Smooth muscle cell of the brain vasculature (primary cell): Measurements from ENCODE around the gene CSMD2.

ENCODE experiments used
- DNase-seq: peaks from one replicate; pipeline ENCODE4 v3.0.0-alpha.2; 2012; ENCODE audit warnings: low read depth, low spot score

The CSMD2 gene

DNA sequence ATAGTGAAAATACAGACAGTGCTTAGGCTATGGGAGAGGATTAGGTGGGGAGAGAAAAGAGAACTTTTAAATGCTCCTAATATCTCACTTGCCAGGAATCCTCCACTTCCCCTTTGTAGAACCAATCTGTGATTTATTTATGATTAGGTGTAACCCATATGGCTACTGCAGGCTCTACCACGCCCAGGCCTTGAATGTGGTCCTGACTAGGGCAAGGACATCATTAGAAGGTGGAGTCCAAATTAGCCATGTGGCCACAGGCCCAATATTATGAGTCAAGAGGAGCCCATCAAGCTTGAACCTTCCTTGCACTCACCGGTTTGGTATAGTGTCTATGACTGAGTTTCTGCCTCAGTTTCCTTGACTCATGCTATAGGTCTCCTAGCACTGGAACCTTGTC lies 159.7 kb downstream of the CSMD2 start:
- no peak for DNase-seq

- no peak for DNase-seq
Measured at GRCh38 chr1:34002810-34003209, 162.2 kb downstream of the CSMD2 start.

DNA sequence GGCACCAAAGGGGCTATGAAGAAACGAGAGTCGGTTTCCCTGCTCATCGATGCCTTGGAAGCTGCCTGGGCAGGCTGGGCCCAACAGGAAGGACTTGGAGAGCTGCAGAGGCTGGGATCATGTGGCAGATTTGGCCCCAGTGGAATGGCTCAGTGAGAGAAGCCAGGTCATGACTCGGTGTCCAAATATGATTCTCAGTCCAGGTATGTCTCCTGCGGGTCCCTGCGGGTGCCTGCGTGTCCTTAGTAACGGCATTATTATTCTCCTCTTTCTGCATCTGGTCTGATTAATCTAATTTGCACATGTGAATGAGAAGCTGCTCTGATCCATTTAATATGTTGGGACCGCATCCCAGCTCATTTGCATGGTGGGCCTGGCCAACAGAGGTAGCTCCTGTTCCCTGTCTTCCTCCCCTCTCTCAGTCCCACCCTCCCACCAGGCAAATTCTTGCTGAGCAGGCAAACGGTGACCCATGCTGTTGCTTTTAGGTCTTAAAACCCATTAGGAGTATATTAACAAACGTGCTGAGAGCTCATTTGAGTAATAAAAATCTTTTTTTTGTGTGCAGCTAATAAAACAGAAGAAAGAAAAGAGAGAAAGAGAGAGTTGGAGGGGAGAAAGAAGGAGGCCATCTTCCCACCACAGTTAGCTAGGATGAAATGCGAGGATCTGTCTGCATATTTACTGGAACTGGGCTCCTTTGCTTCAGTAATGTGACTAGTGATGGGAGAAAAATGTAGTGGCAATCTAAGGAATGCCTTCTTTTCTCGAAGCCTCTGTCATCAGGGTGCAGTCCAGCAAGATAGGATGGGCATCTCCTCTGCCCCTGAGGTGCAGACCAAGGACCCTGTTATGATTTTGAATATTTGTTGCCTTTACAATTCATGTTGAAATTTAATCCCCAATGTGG lies 167.6 kb downstream of the CSMD2 start:
- no peak for DNase-seq

- no peak for DNase-seq
Measured at GRCh38 chr1:33996281-33996680, 168.7 kb downstream of the CSMD2 start.

- no peak for DNase-seq
Measured at GRCh38 chr1:33993301-33993700, 171.7 kb downstream of the CSMD2 start.

DNA sequence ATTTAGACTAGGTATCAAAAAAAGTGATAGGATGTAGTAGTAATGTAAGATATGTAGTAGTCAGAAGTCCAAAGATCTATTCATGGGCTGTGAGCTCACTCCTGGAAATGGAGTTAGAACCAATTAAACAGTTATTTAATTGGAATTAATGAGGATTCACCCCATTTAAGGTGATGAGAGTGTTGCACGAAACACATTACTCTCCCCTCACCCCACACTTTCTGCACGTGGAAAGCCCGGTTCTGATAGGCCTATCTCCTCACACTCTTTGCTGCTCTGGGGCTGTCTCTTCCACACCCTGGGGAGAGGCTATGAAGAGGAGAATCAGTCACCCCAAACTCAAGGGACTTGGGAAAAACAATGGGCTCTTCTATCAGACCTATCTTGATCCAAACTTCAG lies 174.7 kb downstream of the CSMD2 start:
- DNase-seq: no peak

DNA sequence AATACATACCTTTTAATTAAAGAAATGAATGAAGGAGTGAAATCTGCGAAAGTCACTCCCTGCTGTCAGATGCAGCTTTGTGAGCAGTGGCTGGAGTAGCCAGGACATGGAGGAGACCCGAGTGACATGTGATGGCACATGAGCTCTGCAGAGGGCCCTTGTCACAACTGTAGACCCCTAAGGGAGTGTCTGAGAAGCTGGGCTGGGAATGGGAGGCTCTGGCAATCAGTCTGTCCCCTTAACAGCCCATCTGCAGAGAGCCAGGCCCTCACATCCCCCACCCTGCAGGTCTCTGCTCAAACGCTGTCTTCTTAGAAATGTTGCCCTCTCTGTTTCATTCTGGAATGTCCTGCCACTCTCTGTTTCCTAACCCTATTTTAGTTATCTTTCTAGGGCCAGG lies 176.9 kb downstream of the CSMD2 start:
- no peak for DNase-seq

GRCh38 chr1:33986390-33987095 lies 178.5 kb downstream of the CSMD2 start:
- no peak for DNase-seq

DNA sequence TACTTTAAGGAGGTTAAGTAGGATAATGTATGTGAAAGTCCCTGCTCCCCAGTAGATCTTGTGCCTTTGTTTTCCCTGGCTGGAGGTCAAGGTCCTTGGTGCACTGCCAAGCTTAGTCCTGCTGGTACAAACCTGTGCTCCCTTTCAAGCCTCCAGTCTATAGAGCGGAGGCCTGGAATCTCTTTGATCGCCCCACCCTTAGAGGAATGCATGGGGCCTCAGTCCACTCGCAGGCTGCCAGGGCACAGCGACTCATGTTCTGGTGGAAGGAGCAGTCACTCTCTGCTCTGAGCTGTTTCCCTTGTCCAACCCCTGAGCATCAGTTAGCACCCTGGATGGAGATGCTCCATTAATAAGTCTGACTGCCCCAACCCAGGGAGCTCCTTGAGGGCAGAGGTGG lies 179.4 kb downstream of the CSMD2 start:
- DNase-seq: no peak

- DNase-seq: no peak
Measured at GRCh38 chr1:33984906-33985565, 180.0 kb downstream of the CSMD2 start.

- no peak for DNase-seq
Measured at GRCh38 chr1:33982419-33982818, 182.6 kb downstream of the CSMD2 start.

DNA sequence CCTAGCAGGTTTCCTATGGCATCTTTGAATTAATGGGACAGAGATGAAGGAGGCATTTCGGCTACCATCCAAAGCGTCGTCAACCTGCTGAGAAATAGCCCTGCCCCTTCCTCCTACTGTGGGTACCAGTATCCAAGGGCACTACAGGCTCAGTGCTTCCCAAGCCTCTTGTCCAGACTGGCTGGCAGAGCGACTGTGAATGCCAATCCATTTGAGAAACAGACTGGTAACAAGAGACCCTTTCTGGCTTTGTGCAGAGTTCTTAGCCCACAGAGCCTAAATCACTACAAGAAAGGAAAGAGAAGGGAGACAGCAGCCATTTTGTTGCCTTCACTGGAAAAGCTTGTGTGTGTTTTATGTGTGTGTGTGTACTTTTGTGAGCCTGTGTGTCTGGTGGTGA lies 185.7 kb downstream of the CSMD2 start:
- DNase-seq: no peak

DNA sequence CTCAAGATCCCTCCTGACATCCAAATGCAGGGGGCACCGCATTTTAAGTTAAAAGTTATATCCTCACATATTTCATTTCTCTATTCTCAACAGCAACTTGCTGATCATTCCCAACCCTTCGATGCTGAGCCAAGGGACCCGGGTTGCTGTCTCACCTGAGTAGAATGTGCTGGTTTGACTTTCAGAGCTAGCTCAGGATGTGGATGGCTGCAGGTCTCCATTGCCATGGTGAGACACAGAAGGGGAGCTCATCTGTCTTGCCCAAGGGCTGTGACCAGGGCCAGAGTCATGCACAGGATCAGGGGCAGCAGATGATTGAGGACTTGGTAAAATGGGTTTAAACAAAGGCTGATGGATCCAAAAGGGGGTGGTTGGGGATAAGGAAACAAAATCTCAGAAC lies 189.1 kb downstream of the CSMD2 start:
- no peak for DNase-seq

DNA sequence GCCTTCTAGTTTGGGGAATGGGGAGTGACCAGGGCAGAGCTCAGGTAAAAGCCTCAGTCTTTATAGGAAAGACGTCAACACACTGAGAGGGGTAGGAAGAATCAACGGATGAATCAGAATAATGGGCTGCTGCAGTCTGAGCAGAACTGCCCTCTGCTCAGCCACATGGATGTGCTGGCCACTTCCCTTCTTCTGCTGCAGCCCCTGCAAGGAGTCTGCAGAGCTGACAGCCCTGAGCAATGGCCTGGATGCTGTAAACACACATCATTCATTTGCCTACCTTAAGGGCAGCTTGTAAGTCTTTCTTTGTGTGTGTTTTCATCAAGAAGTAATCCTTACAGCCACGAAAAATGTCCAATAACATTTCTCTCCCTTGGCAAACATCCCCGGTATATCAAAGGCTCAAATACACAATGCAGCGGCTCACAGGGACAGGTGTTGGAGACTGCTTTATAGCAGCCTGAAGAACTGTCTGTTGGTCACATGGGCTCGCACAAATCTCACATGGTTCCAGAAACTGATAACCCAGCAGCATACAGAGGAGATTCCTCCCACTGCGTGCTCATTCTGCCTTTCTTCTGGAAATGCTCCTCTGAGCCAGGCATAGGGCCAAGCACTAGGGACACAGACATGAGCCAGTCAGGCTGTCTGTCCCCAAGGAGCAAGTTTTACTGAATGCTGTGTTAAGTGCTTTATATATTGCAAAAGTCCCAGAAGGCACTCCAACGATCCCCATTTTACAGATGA lies 191.1 kb downstream of the CSMD2 start:
- DNase-seq: no peak

- no peak for DNase-seq
Measured at GRCh38 chr1:33972676-33973395, 192.2 kb downstream of the CSMD2 start.

DNA sequence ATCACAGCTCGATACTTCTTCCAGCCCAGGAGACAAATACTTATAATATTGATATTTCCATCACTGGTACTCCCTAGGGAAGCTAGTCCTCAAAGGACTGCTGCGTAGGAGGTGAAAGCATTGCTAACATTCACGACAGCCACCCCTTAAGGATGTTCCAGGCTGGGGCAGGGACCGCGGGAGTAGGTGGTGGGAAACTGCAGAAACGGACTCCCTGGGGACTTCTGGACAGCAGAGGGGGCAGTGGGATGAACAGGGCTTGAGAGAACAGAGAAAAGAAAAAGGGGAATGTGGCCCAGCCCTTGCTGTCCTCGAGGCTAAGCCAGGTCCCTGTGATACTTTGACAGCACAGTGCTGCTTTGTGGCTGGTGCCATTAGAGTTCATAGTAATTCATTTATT lies 193.1 kb downstream of the CSMD2 start:
- DNase-seq: no peak

DNA sequence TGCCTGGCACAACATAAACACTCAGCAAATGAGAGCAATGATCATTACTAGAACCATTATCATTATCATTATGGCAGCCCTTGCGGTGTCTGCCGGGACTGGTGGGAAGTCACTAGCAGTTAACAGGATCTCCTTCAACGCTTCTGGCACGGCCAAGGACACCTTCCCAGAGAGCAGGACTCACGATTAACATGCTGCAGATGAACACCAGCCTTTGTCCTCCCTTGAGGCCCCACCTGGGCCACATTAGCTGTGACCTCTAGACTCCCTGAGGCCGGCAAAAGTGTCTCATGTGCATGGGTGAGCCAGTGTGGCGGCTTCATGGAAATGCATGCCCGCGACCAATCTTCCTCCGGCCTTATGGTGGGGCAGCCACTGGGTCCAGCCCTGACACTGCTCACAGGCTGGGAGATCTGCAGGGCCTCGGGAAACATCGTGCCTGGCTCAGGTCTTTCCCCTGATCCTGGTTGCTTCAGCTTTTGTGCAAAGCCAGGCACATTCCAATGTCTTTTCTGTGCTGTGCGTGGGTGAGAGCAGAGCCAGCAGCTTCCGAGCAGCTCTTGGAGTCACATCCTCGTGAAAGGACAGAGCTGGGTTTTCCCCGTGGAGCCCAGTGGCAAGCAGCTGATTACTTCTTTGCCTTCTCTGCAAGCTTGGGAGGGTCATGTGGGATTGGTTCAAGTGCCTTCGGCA lies 193.9 kb downstream of the CSMD2 start:
- DNase-seq: no peak

- no peak for DNase-seq
Measured at GRCh38 chr1:33970148-33970825, 194.7 kb downstream of the CSMD2 start.

DNA sequence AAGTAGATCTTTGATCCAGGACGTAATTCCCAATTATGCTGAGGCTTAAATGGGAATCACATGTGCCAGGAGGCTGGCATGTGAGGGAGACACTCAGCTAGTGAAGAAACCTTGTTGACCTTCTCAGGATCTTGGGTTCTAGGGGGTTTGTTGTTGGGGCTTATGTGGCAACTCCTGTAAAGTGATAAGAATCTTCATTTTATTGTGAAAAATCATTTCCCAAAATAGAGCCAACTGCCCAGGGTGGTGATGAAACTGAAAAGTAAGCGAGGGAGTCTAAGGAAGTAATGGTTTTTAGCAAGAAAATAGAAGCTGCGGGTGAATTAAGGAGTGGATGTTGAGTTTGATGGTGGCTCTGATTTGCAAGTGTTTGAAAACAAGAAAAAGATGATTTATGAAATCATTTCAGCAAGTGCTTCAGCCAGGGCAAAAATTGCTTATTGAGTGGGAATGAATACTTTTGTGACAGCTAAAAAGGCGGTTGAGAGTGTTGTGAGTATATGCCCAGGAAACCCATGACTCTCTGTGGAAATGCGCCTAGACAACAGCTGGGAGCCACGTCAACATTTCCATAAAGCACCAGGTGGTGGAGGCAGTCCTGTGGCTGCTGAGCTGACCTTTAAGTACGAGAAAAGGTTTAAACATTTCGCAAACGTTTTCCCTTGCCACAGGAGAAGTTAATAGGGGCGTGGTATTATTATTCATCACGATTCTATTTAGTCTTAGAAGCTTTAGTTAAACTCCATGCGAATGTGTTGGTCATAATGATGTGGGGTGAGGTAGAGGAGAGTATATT lies 198.5 kb downstream of the CSMD2 start:
- no peak for DNase-seq
